ENCODE measurements around the gene TTLL13. TPM values are rescaled to one million over a fixed set of nuclear protein-coding genes. Genes with fewer than 3 reads are reported as not detected.
A peak's percentile ranks its signal among the peaks of the same experiment; 100 is the strongest.

TTLL13 gene
- total RNA-seq, 1 experiment from 2014 or later = 0.39 TPM

GRCh38 chr15:90287946-90288345 is 38.6 kb downstream of the TTLL13 start:
- ATAC-seq = no peak
- intact Hi-C loops (cut with micrococcal nuclease; ENCODE audit: unreplicated experiment) = loop anchor here (2.0 kb wide), 1 partner anchor 145 kb away; no protein-coding TSS in a partner anchor
- no peaks in the 10 kb centered on the region for H3K9me3 ChIP-seq (ENCODE audit: control insufficient read depth, insufficient read depth, low read depth, low read length)
- H3K4me1 ChIP-seq (ENCODE audit: control insufficient read depth, insufficient read depth, low read length) = 0 out of 2 replicates have a peak, but pooled peaks cover 3% of the 10 kb centered on the region
- no peak for TF ChIP-seq CTCF (IDR thresholded peaks at IDR 0.05)
- no peak for TF ChIP-seq SIN3A (IDR thresholded peaks at IDR 0.05; ENCODE audit: borderline replicate concordance, insufficient read depth, low read depth, low read length)
- TF ChIP-seq POLR2AphosphoS5 (IDR thresholded peaks at IDR 0.05; ENCODE audit: low read depth, low read length) = no peak
- no peak for TF ChIP-seq TCF7L2 (IDR thresholded peaks at IDR 0.05; ENCODE audit: low read depth, low read length)
- TF ChIP-seq REST (IDR thresholded peaks at IDR 0.05; ENCODE audit: insufficient read depth in 1 of 2, low read depth in 2 of 2, low read length in 1 of 2) = no peak
- ChIA-PET CTCF (interaction anchor here (0.6 kb wide), 2 partner anchors 37 to 55 kb away, joined by 4 read pairs; no protein-coding TSS in a partner anchor), POLR2A (no interaction called here)
- H3K27ac ChIP-seq (ENCODE audit: low read length) = no peak overlapping the region
- H3K4me3 ChIP-seq (ENCODE audit: low read depth in 2 of 2, low read length in 2 of 2) = no peak overlapping the region
- in situ Hi-C loops (cut with HindIII; ENCODE audit: low pct_unique_long_range_greater_than_20kb, low sequenced_read_pairs) = no loop called here
- no peaks in the 10 kb centered on the region for H3K27me3 ChIP-seq (ENCODE audit: control insufficient read depth, insufficient read depth, low read length)
- H3K36me3 ChIP-seq (ENCODE audit: control insufficient read depth, insufficient read depth, low read length) = no peaks in the 10 kb centered on the region
- DNase-seq (ENCODE audit: low read depth, low spot score) = no peak
- BruUV-seq (replicated peaks) = no TSS peak

- DNase-seq (ENCODE audit: low read depth, low spot score) (no peak), ATAC-seq (0 out of 2 replicates have a peak, but pooled peaks have one; percentile 18)
- Histone ChIP-seq H3K27me3 (ENCODE audit: control insufficient read depth, insufficient read depth, low read length) (no peaks in the 10 kb centered on the region), H3K36me3 (ENCODE audit: control insufficient read depth, insufficient read depth, low read length) (no peaks in the 10 kb centered on the region), H3K9me3 (ENCODE audit: control insufficient read depth, insufficient read depth, low read depth, low read length) (no peaks in the 10 kb centered on the region), H3K27ac (ENCODE audit: low read length) (no peak overlapping the region), H3K4me1 (ENCODE audit: control insufficient read depth, insufficient read depth, low read length) (peaks cover 8% of the 10 kb centered on the region), H3K4me3 (ENCODE audit: low read depth in 2 of 2, low read length in 2 of 2) (no peak overlapping the region)
- intact Hi-C loops (cut with micrococcal nuclease; ENCODE audit: unreplicated experiment) (no loop called here), in situ Hi-C loops (cut with HindIII; ENCODE audit: low pct_unique_long_range_greater_than_20kb, low sequenced_read_pairs) (no loop called here)
- no TSS peak for BruUV-seq (replicated peaks)
- CTCF ChIA-PET = no interaction called here
- TF ChIP-seq CTCF (IDR thresholded peaks at IDR 0.05) (no peak), REST (IDR thresholded peaks at IDR 0.05; ENCODE audit: insufficient read depth in 1 of 2, low read depth in 2 of 2, low read length in 1 of 2) (no peak), TCF7L2 (IDR thresholded peaks at IDR 0.05; ENCODE audit: low read depth, low read length) (no peak), SIN3A (IDR thresholded peaks at IDR 0.05; ENCODE audit: borderline replicate concordance, insufficient read depth, low read depth, low read length) (no peak), POLR2AphosphoS5 (IDR thresholded peaks at IDR 0.05; ENCODE audit: low read depth, low read length) (no peak)
- POLR2A ChIA-PET = interaction anchor here (0.5 kb wide), 1 partner anchor 58 kb away, joined by 4 read pairs; the partner anchor contains the start of gene CIB1
Measured at GRCh38 chr15:90291679-90292356, 42.5 kb downstream of the TTLL13 start.
